Liver (tissue), 9 donors: ENCODE results near the gene MED25. TPM values are rescaled to one million over a fixed set of nuclear protein-coding genes. Genes with fewer than 3 reads are reported as not detected.

ENCODE experiments used
- DNase-seq: peaks from one replicate; pipeline ENCODE4 v3.0.0-alpha.2; 2017; ENCODE audit warnings: low spot score
- H3K27ac ChIP-seq, 2 donors: one replicate each; pipeline ENCODE4 v1.7.0; 2013; ENCODE audit warnings: inconsistent platforms in 2 of 2, low read length in 2 of 2, control low read depth in 1 of 2, low read depth in 1 of 2, mild to moderate bottlenecking in 1 of 2
- H3K27me3 ChIP-seq, 4 donors: one replicate each; pipeline versions ENCODE4 v1.6.1 to v1.7.0; 2013; ENCODE audit warnings: low read length in 3 of 4, inconsistent platforms in 1 of 4, mild to moderate bottlenecking in 1 of 4, moderate library complexity in 1 of 4; ENCODE audit not compliant: control insufficient read depth in 4 of 4, insufficient read depth in 4 of 4
- H3K36me3 ChIP-seq, 4 donors: one replicate each; pipeline versions ENCODE4 v1.6.1 to v1.7.0; 2013; ENCODE audit warnings: low read length in 3 of 4, mild to moderate bottlenecking in 3 of 4, low read depth in 1 of 4, moderate library complexity in 1 of 4; ENCODE audit not compliant: control insufficient read depth in 4 of 4, insufficient read depth in 3 of 4
- H3K4me1 ChIP-seq, 4 donors: one replicate each; pipeline versions ENCODE4 v1.6.1 to v1.7.0; 2013; ENCODE audit warnings: low read length in 3 of 4, mild to moderate bottlenecking in 3 of 4, moderate library complexity in 1 of 4; ENCODE audit not compliant: control insufficient read depth in 4 of 4, insufficient read depth in 4 of 4
- H3K4me3 ChIP-seq, 3 donors: one replicate each; pipeline versions ENCODE4 v1.6.1 to v1.7.0; 2013; ENCODE audit warnings: low read length in 3 of 3, control low read depth in 1 of 3, low read depth in 1 of 3, mild to moderate bottlenecking in 1 of 3
- H3K9ac ChIP-seq, 2 donors: one replicate each; pipeline ENCODE4 v1.7.0; 2013; ENCODE audit warnings: low read length in 2 of 2, mild to moderate bottlenecking in 2 of 2, moderate library complexity in 2 of 2, control low read depth in 1 of 2, low read depth in 1 of 2
- H3K9me3 ChIP-seq, 4 donors: one replicate each; pipeline versions ENCODE4 v1.6.1 to v1.7.0; 2013; ENCODE audit warnings: low read length in 3 of 4; ENCODE audit not compliant: control insufficient read depth in 4 of 4
- CTCF ChIP-seq: fragments of 150-350 bp; IDR thresholded peaks from 2 replicates; pipeline ENCODE4 v1.5.1; 2017; ENCODE audit warnings: improper control_type of control experiment, low read depth, low read length; ENCODE audit not compliant: missing input control
- EGR1 ChIP-seq, 2 donors: IDR thresholded peaks; 2 replicates each; pipeline ENCODE4 v1.6.1; 2016 to 2018; ENCODE audit warnings: antibody characterized with exemption in 2 of 2, low read depth in 2 of 2
- FOXA1 ChIP-seq: IDR thresholded peaks from 2 replicates; pipeline ENCODE4 v1.6.1; 2016; ENCODE audit warnings: antibody characterized with exemption
- GABPA ChIP-seq, 2 donors: IDR thresholded peaks in 1 of 2; conservative IDR thresholded peaks in 1 of 2; 2 replicates each; pipeline ENCODE4 v1.6.1; 2016; ENCODE audit warnings: antibody characterized with exemption in 2 of 2, mild to moderate bottlenecking in 1 of 2, moderate library complexity in 1 of 2
- HNF4A ChIP-seq, 2 donors: conservative IDR thresholded peaks; 2 replicates each; pipeline ENCODE4 v1.6.1; 2016; ENCODE audit warnings: antibody characterized with exemption in 2 of 2, mild to moderate bottlenecking in 2 of 2
- HNF4G ChIP-seq: IDR thresholded peaks from 2 replicates; pipeline ENCODE4 v1.6.1; 2016; ENCODE audit warnings: antibody characterized with exemption
- JUND ChIP-seq, 2 donors: IDR thresholded peaks; 2 replicates each; pipeline ENCODE4 v1.6.1; 2016; ENCODE audit warnings: antibody characterized with exemption in 2 of 2
- NR2F2 ChIP-seq: IDR thresholded peaks from 2 replicates; pipeline ENCODE4 v1.6.1; 2016; ENCODE audit warnings: antibody characterized with exemption
- RAD21 ChIP-seq, 2 donors: IDR thresholded peaks; 2 replicates each; pipeline ENCODE4 v1.6.1; 2016; ENCODE audit warnings: antibody characterized with exemption in 2 of 2, mild to moderate bottlenecking in 2 of 2
- REST ChIP-seq: IDR thresholded peaks from 2 replicates; pipeline ENCODE4 v1.6.1; 2016; ENCODE audit warnings: antibody characterized with exemption, mild to moderate bottlenecking
- RXRA ChIP-seq, 2 donors: IDR thresholded peaks; 2 replicates each; pipeline ENCODE4 v1.6.1; 2017 to 2018; ENCODE audit warnings: antibody characterized with exemption in 2 of 2, mild to moderate bottlenecking in 1 of 2
- SP1 ChIP-seq: IDR thresholded peaks from 2 replicates; pipeline ENCODE4 v1.6.1; 2018; ENCODE audit warnings: antibody characterized with exemption, mild to moderate bottlenecking
- TAF1 ChIP-seq: conservative IDR thresholded peaks from 2 replicates; pipeline ENCODE4 v1.6.1; 2016; ENCODE audit warnings: antibody characterized with exemption, mild to moderate bottlenecking
- YY1 ChIP-seq: IDR thresholded peaks from 2 replicates; pipeline ENCODE4 v1.6.1; 2016; ENCODE audit warnings: antibody characterized with exemption, mild to moderate bottlenecking
- ZBTB33 ChIP-seq: IDR thresholded peaks from 2 replicates; pipeline ENCODE4 v1.6.1; 2016; ENCODE audit warnings: antibody characterized with exemption
- WGBS: extraction: QIAGEN DNeasy Blood & Tissue Kit; methylation state at CpG from one replicate; pipeline ENCODE4 v1.1.7; 2013; 5-methylcytosine and 5-hydroxymethylcytosine counted together
- polyA plus RNA-seq, 2 donors: library from polyadenylated mRNA; stranded (reverse) in 1 of 2; unstranded in 1 of 2; fragments of 200-250 nt in 1 of 2; fragments of >200 nt in 1 of 2; fragmentation: Nextera tagmentation in 1 of 2; extraction: Ambion mirVana in 1 of 2; gene quantifications; one replicate each; pipeline versions ENCODE4 v1.2.1 to v1.2.3, GENCODE V29; 2013 to 2015
- total RNA-seq, 2 donors: library from RNA; depleted of rRNA; stranded (reverse); fragments of >200 nt; gene quantifications; one replicate each; pipeline ENCODE4 v1.2.3, GENCODE V29; 2014
- TF ChIP-seq, protein P1 (sequence below): IDR thresholded peaks from 2 replicates; pipeline ENCODE4 v1.6.1; 2016; ENCODE audit warnings: antibody characterized with exemption
- TF ChIP-seq, protein P2 (sequence below): IDR thresholded peaks from 2 replicates; pipeline ENCODE4 v1.6.1; 2016; ENCODE audit warnings: antibody characterized with exemption
- donor health status: healthy.
- donor health status: healthy.
- donor health status: healthy.
- donor health status: healthy.
- donor health status: healthy.

Gene MED25
- total and polyA plus RNA-seq, 4 donors = 4.7 to 24.1 (median 9.6) TPM

GRCh38 chr19:49855277-49855675 lies 37.2 kb downstream of the MED25 start (continued):
- no peak for TF ChIP-seq CTCF

DNA sequence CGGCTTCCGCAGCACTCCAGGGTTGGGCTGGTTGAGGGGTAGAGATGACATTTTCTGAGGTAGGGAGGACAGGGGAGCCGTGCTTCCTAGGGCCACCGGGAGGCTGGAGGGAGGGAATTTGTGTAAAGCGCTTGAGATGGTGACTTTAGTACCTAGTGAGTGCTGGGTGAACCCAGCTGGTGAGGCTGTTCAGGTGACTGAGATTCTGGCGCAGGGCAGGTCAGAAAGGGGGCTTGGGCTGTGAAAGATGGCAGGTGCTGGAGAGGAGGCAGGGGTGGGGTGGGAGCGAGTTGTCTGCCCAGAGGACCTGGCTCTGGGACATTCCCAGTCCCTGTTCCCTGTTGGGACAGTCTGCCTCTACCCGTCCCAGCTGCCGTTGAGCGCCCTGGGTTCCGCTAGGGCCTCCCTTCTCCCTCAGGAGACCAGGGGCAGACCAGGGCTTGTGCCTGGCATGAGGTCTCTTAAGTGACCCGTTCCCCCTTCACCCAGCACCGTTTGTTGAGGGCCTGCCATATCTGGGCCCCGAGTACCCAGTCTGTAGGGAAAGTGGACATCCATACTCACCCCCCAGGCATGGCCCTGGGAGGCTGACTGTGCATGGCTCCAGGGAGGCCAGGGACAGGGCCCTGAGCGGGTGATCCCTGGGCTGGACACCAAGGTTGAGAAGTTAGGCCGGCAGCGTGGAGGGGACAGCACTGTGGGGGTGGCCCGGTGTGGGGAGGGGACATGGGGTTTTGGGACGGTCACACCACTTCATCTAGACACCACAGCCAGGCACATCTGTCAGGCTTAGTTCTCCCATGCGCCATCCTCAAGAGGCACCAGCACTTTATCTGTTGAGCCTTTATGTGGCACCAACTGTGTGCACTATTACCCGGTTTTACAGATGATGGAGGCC lies 37.8 kb downstream of the MED25 start:
- DNase-seq = no peak
- H3K27me3 ChIP-seq = no peaks in the 10 kb centered on the region
- peaks cover 0 to 40% (median 6%) of the 10 kb centered on the region in 4 donors for H3K36me3 ChIP-seq
- WGBS = 90% methylated on average over 21 of the region's 21 CpGs
- H3K4me3 ChIP-seq = no peak overlapping the region
- no peak overlapping the region for H3K27ac ChIP-seq
- peaks cover 1 to 13% (median 11%) of the 10 kb centered on the region in 4 donors for H3K4me1 ChIP-seq
- no peak overlapping the region for H3K9ac ChIP-seq
- TF ChIP-seq NR2F2 (no peak), RAD21 (IDR thresholded peaks at IDR 0.05) (no peak), RXRA (IDR thresholded peaks at IDR 0.05) (no peak)
- H3K9me3 ChIP-seq = no peaks in the 10 kb centered on the region

GRCh38 chr19:49856574-49857021 lies 38.5 kb downstream of the MED25 start:
- 94% methylated on average over 18 of the region's 18 CpGs for WGBS
- H3K4me1 ChIP-seq = peaks cover 1 to 13% (median 11%) of the 10 kb centered on the region in 4 donors

More at GRCh38 chr19:49856574-49857021, 38.5 kb downstream of the MED25 start:
- H3K9me3 ChIP-seq = no peaks in the 10 kb centered on the region
- no peak for TF ChIP-seq SP1
- TF ChIP-seq ZBTB33 = no peak
- TF ChIP-seq, protein P1, sequence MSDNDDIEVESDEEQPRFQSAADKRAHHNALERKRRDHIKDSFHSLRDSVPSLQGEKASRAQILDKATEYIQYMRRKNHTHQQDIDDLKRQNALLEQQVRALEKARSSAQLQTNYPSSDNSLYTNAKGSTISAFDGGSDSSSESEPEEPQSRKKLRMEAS = no peak
- TF ChIP-seq, protein P2, sequence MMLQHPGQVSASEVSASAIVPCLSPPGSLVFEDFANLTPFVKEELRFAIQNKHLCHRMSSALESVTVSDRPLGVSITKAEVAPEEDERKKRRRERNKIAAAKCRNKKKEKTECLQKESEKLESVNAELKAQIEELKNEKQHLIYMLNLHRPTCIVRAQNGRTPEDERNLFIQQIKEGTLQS = no peak
- TF ChIP-seq YY1 = no peak
- TF ChIP-seq TAF1 = no peak
- TF ChIP-seq REST = no peak
- no peak for TF ChIP-seq HNF4G
- TF ChIP-seq RXRA (IDR thresholded peaks at IDR 0.05) = no peak
- TF ChIP-seq NR2F2 = no peak
- TF ChIP-seq RAD21 (IDR thresholded peaks at IDR 0.05) = no peak
- no peak for TF ChIP-seq HNF4A (conservative IDR thresholded peaks at IDR 0.05)
- no peak for TF ChIP-seq GABPA (IDR thresholded peaks at IDR 0.05 in 1 of 2, conservative IDR thresholded peaks at IDR 0.05 in 1 of 2)
- TF ChIP-seq EGR1 (IDR thresholded peaks at IDR 0.05; ENCODE audit: low read depth in 2 of 2) = no peak
- TF ChIP-seq FOXA1 = no peak
- no peak for TF ChIP-seq JUND (IDR thresholded peaks at IDR 0.05)
- H3K27ac ChIP-seq = no peak overlapping the region
- H3K27me3 ChIP-seq = no peaks in the 10 kb centered on the region
- peaks cover 0 to 45% (median 8%) of the 10 kb centered on the region in 4 donors for H3K36me3 ChIP-seq
- no peak for DNase-seq
- no peak overlapping the region for H3K9ac ChIP-seq
- H3K4me3 ChIP-seq = no peak overlapping the region
